Central memory CD8-positive, alpha-beta T cell (primary cell): ENCODE data around the gene KCNIP1.

Experiments
- ATAC-seq: fragments of 150-1000 bp; cut with Tn5 transposase; replicated peaks from 2 replicates; pipeline ENCODE4 v1.10.0; 2022; ENCODE audit warnings: mild to moderate bottlenecking, moderate FRiP score, moderate number of reproducible peaks; ENCODE audit not compliant: poor library complexity, severe bottlenecking; ENCODE audit errors: extremely low read depth
- DNase-seq, 2 donors: peaks; one replicate each; pipeline ENCODE4 v3.0.0; 2021; ENCODE audit warnings: low spot score in 2 of 2
- H3K27ac Mint-ChIP-seq: one replicate; pipeline ENCODE4 v1.8.0; 2022; ENCODE audit warnings: low read depth, mild to moderate bottlenecking, moderate library complexity, mixed read lengths
- H3K27me3 Mint-ChIP-seq: one replicate; pipeline ENCODE4 v1.8.0; 2022; ENCODE audit warnings: mixed read lengths
- H3K36me3 Mint-ChIP-seq: one replicate; pipeline ENCODE4 v1.8.0; 2022; ENCODE audit warnings: mild to moderate bottlenecking, moderate library complexity, mixed read lengths; ENCODE audit not compliant: insufficient read depth
- H3K4me1 Mint-ChIP-seq: one replicate; pipeline ENCODE4 v1.8.0; 2022; ENCODE audit warnings: mixed read lengths
- H3K4me3 Mint-ChIP-seq: one replicate; pipeline ENCODE4 v1.8.0; 2022; ENCODE audit warnings: mild to moderate bottlenecking, moderate library complexity, mixed read lengths
- H3K9me3 Mint-ChIP-seq: one replicate; pipeline ENCODE4 v1.8.0; 2022; ENCODE audit warnings: mixed read lengths

KCNIP1 gene

GRCh38 chr5:170519549-170519948, 15.7 kb downstream of the KCNIP1 start:
- Mint-ChIP-seq H3K4me3 (no peak overlapping the region), H3K4me1 (no peaks in the 10 kb centered on the region), H3K9me3 (no peaks in the 10 kb centered on the region), H3K36me3 (no peaks in the 10 kb centered on the region), H3K27ac (no peak overlapping the region), H3K27me3 (peaks cover 14% of the 10 kb centered on the region)
- no peak for DNase-seq
- no peak for ATAC-seq

- Mint-ChIP-seq H3K27ac (no peak overlapping the region), H3K4me1 (no peaks in the 10 kb centered on the region), H3K36me3 (no peaks in the 10 kb centered on the region), H3K4me3 (no peak overlapping the region), H3K9me3 (no peaks in the 10 kb centered on the region), H3K27me3 (peaks cover 14% of the 10 kb centered on the region)
- ATAC-seq (no peak), DNase-seq (no peak)
These were observed 16.6 kb downstream of the KCNIP1 start for GRCh38 chr5:170520372-170520771.

GRCh38 chr5:170522211-170523141, 18.7 kb downstream of the KCNIP1 start:
- no peak for DNase-seq

GRCh38 chr5:170523142-170523551, 19.3 kb downstream of the KCNIP1 start:
- Mint-ChIP-seq H3K4me3 (no peak overlapping the region), H3K4me1 (no peaks in the 10 kb centered on the region), H3K27me3 (peaks cover 14% of the 10 kb centered on the region), H3K36me3 (no peaks in the 10 kb centered on the region), H3K9me3 (no peaks in the 10 kb centered on the region), H3K27ac (no peak overlapping the region)
- ATAC-seq (no peak), DNase-seq (no peak)

More at GRCh38 chr5:170522211-170523141, 18.7 kb downstream of the KCNIP1 start:
- Mint-ChIP-seq H3K9me3 (no peaks in the 10 kb centered on the region), H3K27me3 (peaks cover 14% of the 10 kb centered on the region), H3K36me3 (no peaks in the 10 kb centered on the region), H3K4me1 (no peaks in the 10 kb centered on the region), H3K27ac (no peak overlapping the region), H3K4me3 (no peak overlapping the region)
- ATAC-seq: no peak

GRCh38 chr5:170523830-170524229, 20.0 kb downstream of the KCNIP1 start:
- Mint-ChIP-seq H3K36me3 (no peaks in the 10 kb centered on the region), H3K4me1 (no peaks in the 10 kb centered on the region), H3K9me3 (no peaks in the 10 kb centered on the region), H3K27ac (no peak overlapping the region), H3K4me3 (no peak overlapping the region), H3K27me3 (peaks cover 14% of the 10 kb centered on the region)
- no peak for DNase-seq
- ATAC-seq: no peak

- Mint-ChIP-seq H3K36me3 (no peaks in the 10 kb centered on the region), H3K4me1 (no peaks in the 10 kb centered on the region), H3K9me3 (no peaks in the 10 kb centered on the region), H3K27ac (no peak overlapping the region), H3K4me3 (no peak overlapping the region), H3K27me3 (peaks cover 14% of the 10 kb centered on the region)
- DNase-seq (no peak), ATAC-seq (no peak)
These were observed 20.8 kb downstream of the KCNIP1 start for GRCh38 chr5:170524576-170524975.

- no peak for DNase-seq
- Mint-ChIP-seq H3K4me3 (no peak overlapping the region), H3K4me1 (no peaks in the 10 kb centered on the region), H3K36me3 (no peaks in the 10 kb centered on the region), H3K9me3 (no peaks in the 10 kb centered on the region), H3K27me3 (peaks cover 14% of the 10 kb centered on the region), H3K27ac (no peak overlapping the region)
- ATAC-seq: no peak
These were observed 21.8 kb downstream of the KCNIP1 start for GRCh38 chr5:170525470-170526211.

GRCh38 chr5:170527991-170528390, 24.2 kb downstream of the KCNIP1 start:
- no peaks in the 10 kb centered on the region for H3K4me1 Mint-ChIP-seq

GRCh38 chr5:170528976-170529375, 25.2 kb downstream of the KCNIP1 start:
- Mint-ChIP-seq H3K4me3 (no peak overlapping the region), H3K9me3 (no peaks in the 10 kb centered on the region), H3K36me3 (no peaks in the 10 kb centered on the region), H3K4me1 (no peaks in the 10 kb centered on the region), H3K27me3 (peaks cover 23% of the 10 kb centered on the region), H3K27ac (no peak overlapping the region)
- ATAC-seq (no peak), DNase-seq (no peak)

More at GRCh38 chr5:170527991-170528390, 24.2 kb downstream of the KCNIP1 start:
- H3K27ac Mint-ChIP-seq: no peak overlapping the region
- no peak overlapping the region for H3K4me3 Mint-ChIP-seq
- peaks cover 29% of the 10 kb centered on the region for H3K27me3 Mint-ChIP-seq
- no peaks in the 10 kb centered on the region for H3K36me3 Mint-ChIP-seq
- H3K9me3 Mint-ChIP-seq: no peaks in the 10 kb centered on the region
- DNase-seq (no peak), ATAC-seq (no peak)

- H3K4me1 Mint-ChIP-seq: no peaks in the 10 kb centered on the region
- H3K27me3 Mint-ChIP-seq: peaks cover 38% of the 10 kb centered on the region
- no peak for ATAC-seq
- H3K4me3 Mint-ChIP-seq: no peak overlapping the region
- H3K36me3 Mint-ChIP-seq: peaks cover 2% of the 10 kb centered on the region
- no peak overlapping the region for H3K27ac Mint-ChIP-seq
- no peak for DNase-seq
- H3K9me3 Mint-ChIP-seq: no peaks in the 10 kb centered on the region
These were observed 29.1 kb downstream of the KCNIP1 start for GRCh38 chr5:170532935-170533334.

- no peaks in the 10 kb centered on the region for H3K4me1 Mint-ChIP-seq
These were observed 29.6 kb downstream of the KCNIP1 start for GRCh38 chr5:170533383-170533782.

GRCh38 chr5:170534177-170534576, 30.4 kb downstream of the KCNIP1 start:
- H3K4me1 Mint-ChIP-seq: no peaks in the 10 kb centered on the region
- DNase-seq (no peak), ATAC-seq (no peak)
- peaks cover 51% of the 10 kb centered on the region for H3K27me3 Mint-ChIP-seq
- no peaks in the 10 kb centered on the region for H3K9me3 Mint-ChIP-seq
- peaks cover 2% of the 10 kb centered on the region for H3K36me3 Mint-ChIP-seq
- H3K4me3 Mint-ChIP-seq: no peak overlapping the region
- no peak overlapping the region for H3K27ac Mint-ChIP-seq

More at GRCh38 chr5:170533383-170533782, 29.6 kb downstream of the KCNIP1 start:
- Mint-ChIP-seq H3K4me3 (no peak overlapping the region), H3K27ac (no peak overlapping the region), H3K9me3 (no peaks in the 10 kb centered on the region), H3K36me3 (peaks cover 2% of the 10 kb centered on the region), H3K27me3 (peaks cover 43% of the 10 kb centered on the region)
- DNase-seq (no peak), ATAC-seq (no peak)

GRCh38 chr5:170534941-170535340, 31.1 kb downstream of the KCNIP1 start:
- Mint-ChIP-seq H3K27me3 (peaks cover 58% of the 10 kb centered on the region), H3K36me3 (peaks cover 2% of the 10 kb centered on the region)
- ATAC-seq: no peak

More at GRCh38 chr5:170534941-170535340, 31.1 kb downstream of the KCNIP1 start:
- no peak for DNase-seq
- H3K4me3 Mint-ChIP-seq: no peak overlapping the region
- no peaks in the 10 kb centered on the region for H3K4me1 Mint-ChIP-seq
- H3K27ac Mint-ChIP-seq: no peak overlapping the region
- no peaks in the 10 kb centered on the region for H3K9me3 Mint-ChIP-seq
